Measurements from ENCODE around the gene HAUS3.

- no peak for TF ChIP-seq CTCF (IDR thresholded peaks at IDR 0.05 in 2 of 3, conservative IDR thresholded peaks at IDR 0.05 in 1 of 3; ENCODE audit: control insufficient read depth in 2 of 3, extremely low read depth in 1 of 3, insufficient read depth in 1 of 3, low read depth in 3 of 3, low read length in 3 of 3)
- no peak for TF ChIP-seq SPI1 (IDR thresholded peaks at IDR 0.05; ENCODE audit: borderline replicate concordance, insufficient read depth, low read depth, low read length)
- no peak for TF ChIP-seq YY1 (IDR thresholded peaks at IDR 0.05; ENCODE audit: low read depth, low read length)
- TF ChIP-seq POLR2A (IDR thresholded peaks at IDR 0.05; ENCODE audit: low read depth, low read length) = no peak
- TF ChIP-seq FOXK2 (IDR thresholded peaks at IDR 0.05) = no peak
- TF ChIP-seq PRDM15 (CRISPR knock-in tag; IDR thresholded peaks at IDR 0.05) = no peak
- TF ChIP-seq POLR2AphosphoS2 (IDR thresholded peaks at IDR 0.05; ENCODE audit: low read depth, low read length) = no peak
- TF ChIP-seq EZH2 (IDR thresholded peaks at IDR 0.05; ENCODE audit: borderline replicate concordance, control insufficient read depth, low read depth, low read length) = no peak
- TF ChIP-seq CHD4 (IDR thresholded peaks at IDR 0.05) = no peak
- no peak for TF ChIP-seq EP300 (IDR thresholded peaks at IDR 0.05; ENCODE audit: borderline replicate concordance in 1 of 2, control insufficient read depth in 1 of 2, low read depth in 2 of 2, low read length in 2 of 2)
These were observed 33.8 kb upstream of the HAUS3 start for GRCh38 chr4:2275546-2276251.

All from GM12878 (cell line).